VCaP (cell line): ENCODE measurements around the gene EIF3A.

Experiments
- H3K27ac ChIP-seq: fragments of 450-650 bp; 2 replicates; pipeline ENCODE4 v1.5.1; 2017
- CTCF ChIP-seq: fragments of 450-650 bp; conservative IDR thresholded peaks from 2 replicates; pipeline ENCODE4 v1.5.1; 2017; ENCODE audit warnings: mild to moderate bottlenecking, moderate library complexity

The EIF3A gene

GRCh38 chr10:119006451-119007210 is 74.0 kb downstream of the EIF3A start:
- H3K27ac ChIP-seq: peak overlapping the region; percentile 43
- TF ChIP-seq CTCF: no peak

- TF ChIP-seq CTCF: no peak
- H3K27ac ChIP-seq: no peak overlapping the region
Observed at GRCh38 chr10:119005362-119006043, 75.1 kb downstream of the EIF3A start.

GRCh38 chr10:119003572-119004289 is 76.9 kb downstream of the EIF3A start:
- no peak overlapping the region for H3K27ac ChIP-seq

GRCh38 chr10:119001717-119002500 is 78.7 kb downstream of the EIF3A start:
- TF ChIP-seq CTCF: no peak
- H3K27ac ChIP-seq: no peak overlapping the region

More at GRCh38 chr10:119003572-119004289, 76.9 kb downstream of the EIF3A start:
- no peak for TF ChIP-seq CTCF

- no peak overlapping the region for H3K27ac ChIP-seq
- TF ChIP-seq CTCF: no peak
Observed at GRCh38 chr10:118998183-118998582, 82.4 kb downstream of the EIF3A start.

GRCh38 chr10:118997379-118997778 is 83.2 kb downstream of the EIF3A start:
- TF ChIP-seq CTCF: no peak
- H3K27ac ChIP-seq: no peak overlapping the region
